Erythroblast (primary cell): ENCODE measurements around the gene SAC3D1.

Source experiments
- GATA1 ChIP-seq: IDR thresholded peaks from 2 replicates; pipeline ENCODE4 v1.6.1; 2011; ENCODE audit warnings: low read depth, mild to moderate bottlenecking, control low read depth, low read length, moderate library complexity
- POLR2A ChIP-seq: IDR thresholded peaks from 2 replicates; pipeline ENCODE4 v1.6.1; 2011; ENCODE audit warnings: mild to moderate bottlenecking, low read length

- TF ChIP-seq POLR2A = no peak
- no peak for TF ChIP-seq GATA1
Measured at GRCh38 chr11:65055538-65055937, 14.5 kb downstream of the SAC3D1 start.
